ENCODE measurements around the gene ATP2C2.

DNA sequence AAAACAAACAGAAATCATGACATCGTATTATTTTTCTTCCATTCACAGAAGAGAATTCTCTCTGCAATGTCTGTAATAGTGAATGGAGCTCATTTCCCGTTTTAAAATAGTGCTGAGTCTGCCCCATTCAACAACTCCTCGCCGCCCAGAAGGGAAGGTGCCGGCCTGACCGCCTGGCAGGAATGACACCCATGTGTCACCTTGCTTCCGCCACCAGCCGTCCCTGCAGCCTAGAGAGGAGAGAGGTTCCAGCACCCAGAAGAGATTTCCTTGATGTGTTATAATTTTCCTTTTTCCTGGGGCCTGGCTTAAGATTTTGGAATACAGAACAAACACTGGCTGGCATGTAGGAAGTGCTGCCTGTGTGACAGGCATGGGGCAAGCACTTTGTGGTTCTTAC is 76.1 kb downstream of the ATP2C2 start:
- TF ChIP-seq, protein P1, sequence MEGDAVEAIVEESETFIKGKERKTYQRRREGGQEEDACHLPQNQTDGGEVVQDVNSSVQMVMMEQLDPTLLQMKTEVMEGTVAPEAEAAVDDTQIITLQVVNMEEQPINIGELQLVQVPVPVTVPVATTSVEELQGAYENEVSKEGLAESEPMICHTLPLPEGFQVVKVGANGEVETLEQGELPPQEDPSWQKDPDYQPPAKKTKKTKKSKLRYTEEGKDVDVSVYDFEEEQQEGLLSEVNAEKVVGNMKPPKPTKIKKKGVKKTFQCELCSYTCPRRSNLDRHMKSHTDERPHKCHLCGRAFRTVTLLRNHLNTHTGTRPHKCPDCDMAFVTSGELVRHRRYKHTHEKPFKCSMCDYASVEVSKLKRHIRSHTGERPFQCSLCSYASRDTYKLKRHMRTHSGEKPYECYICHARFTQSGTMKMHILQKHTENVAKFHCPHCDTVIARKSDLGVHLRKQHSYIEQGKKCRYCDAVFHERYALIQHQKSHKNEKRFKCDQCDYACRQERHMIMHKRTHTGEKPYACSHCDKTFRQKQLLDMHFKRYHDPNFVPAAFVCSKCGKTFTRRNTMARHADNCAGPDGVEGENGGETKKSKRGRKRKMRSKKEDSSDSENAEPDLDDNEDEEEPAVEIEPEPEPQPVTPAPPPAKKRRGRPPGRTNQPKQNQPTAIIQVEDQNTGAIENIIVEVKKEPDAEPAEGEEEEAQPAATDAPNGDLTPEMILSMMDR (IDR thresholded peaks at IDR 0.05) = no peak
- TF ChIP-seq POLR2A (IDR thresholded peaks at IDR 0.05) = no peak
